Measurements from ENCODE around the gene ZDHHC15.
"Not testable (repeated sequence)": the region's sequence is repeated elsewhere in the genome, so short reads cannot be mapped to it uniquely, and the experiment has no call there.

ZDHHC15 gene

GRCh38 chrX:75544786-75545185 is 21.9 kb upstream of the ZDHHC15 start (continued):
- TF ChIP-seq PATZ1 (tag by site-specific recombination; IDR thresholded peaks at IDR 0.05), result no peak

GRCh38 chrX:75483933-75484332 is 38.9 kb downstream of the ZDHHC15 start:
- H3K4me3 ChIP-seq (ENCODE audit: low read depth, low read length), result no peak overlapping the region
- H3K36me3 ChIP-seq (ENCODE audit: control insufficient read depth in 2 of 2, insufficient read depth in 1 of 2, low read length in 2 of 2), result no peaks in the 10 kb centered on the region
- CTCF ChIA-PET, result interaction anchor here (0.6 kb wide), 2 partner anchors 14 to 468 kb away, joined by 3 read pairs; no protein-coding TSS in a partner anchor
- H3K27ac ChIP-seq (ENCODE audit: extremely low read depth, low read depth, low read length), result no peak overlapping the region
- TF ChIP-seq ZNF658 (tag by site-specific recombination; IDR thresholded peaks at IDR 0.05) (no peak), ZFP41 (tag by site-specific recombination; IDR thresholded peaks at IDR 0.05; ENCODE audit: borderline replicate concordance) (no peak), ZNF510 (tag by site-specific recombination; IDR thresholded peaks at IDR 0.05; ENCODE audit: insufficient replicate concordance) (no peak), ZNF211 (tag by site-specific recombination; IDR thresholded peaks at IDR 0.05; ENCODE audit: low read depth) (no peak), ZNF274 (IDR thresholded peaks at IDR 0.05; ENCODE audit: low read length) (no peak), ZNF274 (tag by site-specific recombination; IDR thresholded peaks at IDR 0.05; ENCODE audit: borderline replicate concordance) (no peak), ZNF837 (tag by site-specific recombination; IDR thresholded peaks at IDR 0.05) (no peak), FEZF1 (tag by site-specific recombination; IDR thresholded peaks at IDR 0.05) (no peak), WT1 (tag by site-specific recombination; IDR thresholded peaks at IDR 0.05) (no peak), PATZ1 (tag by site-specific recombination; IDR thresholded peaks at IDR 0.05) (no peak), ZNF24 (tag by site-specific recombination; IDR thresholded peaks at IDR 0.05) (no peak), EGR2 (tag by site-specific recombination; IDR thresholded peaks at IDR 0.05; ENCODE audit: low read depth) (no peak), GLIS2 (tag by site-specific recombination; IDR thresholded peaks at IDR 0.05) (no peak), KLF7 (tag by site-specific recombination; IDR thresholded peaks at IDR 0.05; ENCODE audit: borderline replicate concordance) (no peak), ZNF169 (tag by site-specific recombination; IDR thresholded peaks at IDR 0.05) (no peak), OSR2 (tag by site-specific recombination; IDR thresholded peaks at IDR 0.05) (no peak), ZNF394 (tag by site-specific recombination; IDR thresholded peaks at IDR 0.05; ENCODE audit: borderline replicate concordance) (no peak), ZBTB17 (tag by site-specific recombination; IDR thresholded peaks at IDR 0.05) (no peak), ZNF843 (tag by site-specific recombination; IDR thresholded peaks at IDR 0.05) (no peak), KLF1 (tag by site-specific recombination; IDR thresholded peaks at IDR 0.05) (no peak), PRDM1 (tag by site-specific recombination; IDR thresholded peaks at IDR 0.05) (no peak)
- no peaks in the 10 kb centered on the region; the same call in 1 of the 2 replicates for H3K9me3 ChIP-seq (ENCODE audit: control insufficient read depth, insufficient read depth, low read depth, low read length)
- no peaks in the 10 kb centered on the region for H3K4me1 ChIP-seq (ENCODE audit: control insufficient read depth, insufficient read depth, low read length)
- POLR2A ChIA-PET, result no interaction called here

GRCh38 chrX:75461780-75462179 is 61.1 kb downstream of the ZDHHC15 start:
- H3K4me3 ChIP-seq (ENCODE audit: low read depth, low read length); H3K36me3 ChIP-seq (ENCODE audit: control insufficient read depth in 2 of 2, insufficient read depth in 1 of 2, low read length in 2 of 2); POLR2A ChIA-PET; CTCF ChIA-PET; H3K27ac ChIP-seq (ENCODE audit: extremely low read depth, low read depth, low read length); H3K4me1 ChIP-seq (ENCODE audit: control insufficient read depth, insufficient read depth, low read length); H3K9me3 ChIP-seq (ENCODE audit: control insufficient read depth, insufficient read depth, low read depth, low read length): not testable (repeated sequence)
- peak; percentile 78 for TF ChIP-seq SETDB1 (IDR thresholded peaks at IDR 0.05; ENCODE audit: insufficient read length, low read length)
- peak; percentile 93 for TF ChIP-seq ZNF529 (tag by site-specific recombination; IDR thresholded peaks at IDR 0.05; ENCODE audit: insufficient replicate concordance)

Data from HEK293 (cell line).